Raji (cell line): ENCODE results near the gene CAVIN4.

Experiments
- POLR2A ChIP-seq: IDR thresholded peaks from 2 replicates; pipeline ENCODE4 v1.6.1; 2011; ENCODE audit warnings: low read depth, low read length, control low read depth; ENCODE audit not compliant: insufficient read depth

CAVIN4 gene

GRCh38 chr9:100623969-100624368, 46.1 kb downstream of the CAVIN4 start:
- no peak for TF ChIP-seq POLR2A

- no peak for TF ChIP-seq POLR2A
These were observed 49.1 kb downstream of the CAVIN4 start for GRCh38 chr9:100626949-100627348.

GRCh38 chr9:100637787-100638186, 59.9 kb downstream of the CAVIN4 start:
- TF ChIP-seq POLR2A = no peak
